Measurements from ENCODE around the gene SMYD3. TPM values are rescaled to one million over a fixed set of nuclear protein-coding genes. Genes with fewer than 3 reads are reported as not detected.

SMYD3 gene
- total and polyA plus RNA-seq, 2 of the 13 experiments (the other 11 are each of a cell fraction or from before 2014, with no cell fraction given), result 27.7 to 35.8 TPM

DNA sequence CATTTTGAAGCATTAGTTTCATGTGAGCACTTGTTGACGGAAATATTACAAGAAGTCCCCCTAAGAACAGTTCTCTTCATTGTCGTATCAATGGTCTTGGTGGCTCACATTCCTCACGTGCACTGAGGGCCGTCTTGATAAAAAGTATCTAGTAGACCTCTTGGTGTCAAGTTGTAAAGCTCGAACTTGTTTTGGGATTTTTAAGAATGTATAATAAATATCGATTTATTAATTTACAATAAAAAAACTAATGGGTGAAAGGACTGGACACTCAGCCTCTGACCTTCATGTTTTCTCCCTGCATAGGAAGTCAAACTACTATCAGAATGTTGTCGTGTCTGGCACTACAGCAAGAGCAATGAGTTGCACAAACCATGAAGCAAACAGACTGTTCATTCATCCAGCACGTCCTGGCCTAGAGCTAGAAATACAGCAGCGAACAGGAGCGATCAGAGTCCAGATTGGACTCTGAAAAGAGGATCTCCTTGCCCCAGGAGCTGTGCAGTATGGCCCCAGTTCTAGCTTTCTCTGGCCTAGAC, 319.2 kb downstream of the SMYD3 start (continued):
- TF ChIP-seq SPEN (CRISPR knock-in tag; IDR thresholded peaks at IDR 0.05; ENCODE audit: low read depth) (0 out of 2 replicates have a peak, but pooled peaks have one; percentile 31), SNAI1 (CRISPR knock-in tag; IDR thresholded peaks at IDR 0.05; ENCODE audit: borderline replicate concordance) (no peak), SIX4 (CRISPR knock-in tag; IDR thresholded peaks at IDR 0.05) (no peak), ZNF747 (CRISPR knock-in tag; IDR thresholded peaks at IDR 0.05; ENCODE audit: borderline replicate concordance) (no peak), MEF2D (CRISPR knock-in tag; IDR thresholded peaks at IDR 0.05) (no peak), ZNF17 (CRISPR knock-in tag; IDR thresholded peaks at IDR 0.05) (no peak), NR2C2 (CRISPR knock-in tag; IDR thresholded peaks at IDR 0.05; ENCODE audit: borderline replicate concordance) (no peak), ZNF264 (CRISPR knock-in tag; IDR thresholded peaks at IDR 0.05) (0 out of 2 replicates have a peak, but pooled peaks have one; percentile 88), ZNF546 (CRISPR knock-in tag; conservative IDR thresholded peaks at IDR 0.05) (no peak), ZNF773 (CRISPR knock-in tag; IDR thresholded peaks at IDR 0.05; ENCODE audit: borderline replicate concordance) (no peak), ONECUT2 (CRISPR knock-in tag; IDR thresholded peaks at IDR 0.05) (no peak), ZFP90 (CRISPR knock-in tag; IDR thresholded peaks at IDR 0.05; ENCODE audit: borderline replicate concordance) (no peak), ZNF768 (CRISPR knock-in tag; IDR thresholded peaks at IDR 0.05) (peak; percentile 63; the same call in 1 of the 2 replicates), ERF (CRISPR knock-in tag; IDR thresholded peaks at IDR 0.05) (peak; percentile 77; the same call in 1 of the 2 replicates), ZBTB42 (CRISPR knock-in tag; IDR thresholded peaks at IDR 0.05) (no peak), ZNF207 (IDR thresholded peaks at IDR 0.05; ENCODE audit: borderline replicate concordance) (no peak), ZFP36L1 (CRISPR knock-in tag; IDR thresholded peaks at IDR 0.05) (no peak)
- TF ChIP-seq, protein P1, sequence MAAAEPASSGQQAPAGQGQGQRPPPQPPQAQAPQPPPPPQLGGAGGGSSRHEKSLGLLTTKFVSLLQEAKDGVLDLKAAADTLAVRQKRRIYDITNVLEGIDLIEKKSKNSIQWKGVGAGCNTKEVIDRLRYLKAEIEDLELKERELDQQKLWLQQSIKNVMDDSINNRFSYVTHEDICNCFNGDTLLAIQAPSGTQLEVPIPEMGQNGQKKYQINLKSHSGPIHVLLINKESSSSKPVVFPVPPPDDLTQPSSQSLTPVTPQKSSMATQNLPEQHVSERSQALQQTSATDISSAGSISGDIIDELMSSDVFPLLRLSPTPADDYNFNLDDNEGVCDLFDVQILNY (CRISPR knock-in tag; conservative IDR thresholded peaks at IDR 0.05), result no peak
- TF ChIP-seq, protein P2, sequence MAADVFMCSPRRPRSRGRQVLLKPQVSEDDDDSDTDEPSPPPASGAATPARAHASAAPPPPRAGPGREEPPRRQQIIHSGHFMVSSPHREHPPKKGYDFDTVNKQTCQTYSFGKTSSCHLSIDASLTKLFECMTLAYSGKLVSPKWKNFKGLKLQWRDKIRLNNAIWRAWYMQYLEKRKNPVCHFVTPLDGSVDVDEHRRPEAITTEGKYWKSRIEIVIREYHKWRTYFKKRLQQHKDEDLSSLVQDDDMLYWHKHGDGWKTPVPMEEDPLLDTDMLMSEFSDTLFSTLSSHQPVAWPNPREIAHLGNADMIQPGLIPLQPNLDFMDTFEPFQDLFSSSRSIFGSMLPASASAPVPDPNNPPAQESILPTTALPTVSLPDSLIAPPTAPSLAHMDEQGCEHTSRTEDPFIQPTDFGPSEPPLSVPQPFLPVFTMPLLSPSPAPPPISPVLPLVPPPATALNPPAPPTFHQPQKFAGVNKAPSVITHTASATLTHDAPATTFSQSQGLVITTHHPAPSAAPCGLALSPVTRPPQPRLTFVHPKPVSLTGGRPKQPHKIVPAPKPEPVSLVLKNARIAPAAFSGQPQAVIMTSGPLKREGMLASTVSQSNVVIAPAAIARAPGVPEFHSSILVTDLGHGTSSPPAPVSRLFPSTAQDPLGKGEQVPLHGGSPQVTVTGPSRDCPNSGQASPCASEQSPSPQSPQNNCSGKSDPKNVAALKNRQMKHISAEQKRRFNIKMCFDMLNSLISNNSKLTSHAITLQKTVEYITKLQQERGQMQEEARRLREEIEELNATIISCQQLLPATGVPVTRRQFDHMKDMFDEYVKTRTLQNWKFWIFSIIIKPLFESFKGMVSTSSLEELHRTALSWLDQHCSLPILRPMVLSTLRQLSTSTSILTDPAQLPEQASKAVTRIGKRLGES (CRISPR knock-in tag; IDR thresholded peaks at IDR 0.05; ENCODE audit: borderline replicate concordance), result no peak
- TF ChIP-seq, protein P3, sequence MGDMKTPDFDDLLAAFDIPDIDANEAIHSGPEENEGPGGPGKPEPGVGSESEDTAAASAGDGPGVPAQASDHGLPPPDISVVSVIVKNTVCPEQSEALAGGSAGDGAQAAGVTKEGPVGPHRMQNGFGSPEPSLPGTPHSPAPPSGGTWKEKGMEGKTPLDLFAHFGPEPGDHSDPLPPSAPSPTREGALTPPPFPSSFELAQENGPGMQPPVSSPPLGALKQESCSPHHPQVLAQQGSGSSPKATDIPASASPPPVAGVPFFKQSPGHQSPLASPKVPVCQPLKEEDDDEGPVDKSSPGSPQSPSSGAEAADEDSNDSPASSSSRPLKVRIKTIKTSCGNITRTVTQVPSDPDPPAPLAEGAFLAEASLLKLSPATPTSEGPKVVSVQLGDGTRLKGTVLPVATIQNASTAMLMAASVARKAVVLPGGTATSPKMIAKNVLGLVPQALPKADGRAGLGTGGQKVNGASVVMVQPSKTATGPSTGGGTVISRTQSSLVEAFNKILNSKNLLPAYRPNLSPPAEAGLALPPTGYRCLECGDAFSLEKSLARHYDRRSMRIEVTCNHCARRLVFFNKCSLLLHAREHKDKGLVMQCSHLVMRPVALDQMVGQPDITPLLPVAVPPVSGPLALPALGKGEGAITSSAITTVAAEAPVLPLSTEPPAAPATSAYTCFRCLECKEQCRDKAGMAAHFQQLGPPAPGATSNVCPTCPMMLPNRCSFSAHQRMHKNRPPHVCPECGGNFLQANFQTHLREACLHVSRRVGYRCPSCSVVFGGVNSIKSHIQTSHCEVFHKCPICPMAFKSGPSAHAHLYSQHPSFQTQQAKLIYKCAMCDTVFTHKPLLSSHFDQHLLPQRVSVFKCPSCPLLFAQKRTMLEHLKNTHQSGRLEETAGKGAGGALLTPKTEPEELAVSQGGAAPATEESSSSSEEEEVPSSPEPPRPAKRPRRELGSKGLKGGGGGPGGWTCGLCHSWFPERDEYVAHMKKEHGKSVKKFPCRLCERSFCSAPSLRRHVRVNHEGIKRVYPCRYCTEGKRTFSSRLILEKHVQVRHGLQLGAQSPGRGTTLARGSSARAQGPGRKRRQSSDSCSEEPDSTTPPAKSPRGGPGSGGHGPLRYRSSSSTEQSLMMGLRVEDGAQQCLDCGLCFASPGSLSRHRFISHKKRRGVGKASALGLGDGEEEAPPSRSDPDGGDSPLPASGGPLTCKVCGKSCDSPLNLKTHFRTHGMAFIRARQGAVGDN (CRISPR knock-in tag; IDR thresholded peaks at IDR 0.05), result no peak
